ENCODE results near the gene ATP4A.

ATP4A gene

GRCh38 chr19:35502751-35503150 is 60.7 kb downstream of the ATP4A start:
- TF ChIP-seq ZFX (IDR thresholded peaks at IDR 0.05) (no peak), CTCF (conservative IDR thresholded peaks at IDR 0.05) (no peak)
- no peak overlapping the region for H3K27ac ChIP-seq

GRCh38 chr19:35501684-35502083 is 61.8 kb downstream of the ATP4A start:
- no peak overlapping the region for H3K27ac ChIP-seq
- TF ChIP-seq CTCF (conservative IDR thresholded peaks at IDR 0.05), result no peak
- TF ChIP-seq ZFX (IDR thresholded peaks at IDR 0.05), result no peak

GRCh38 chr19:35500611-35501010 is 62.8 kb downstream of the ATP4A start:
- H3K27ac ChIP-seq, result no peak overlapping the region

More at GRCh38 chr19:35500611-35501010, 62.8 kb downstream of the ATP4A start:
- TF ChIP-seq CTCF (conservative IDR thresholded peaks at IDR 0.05) (no peak), ZFX (IDR thresholded peaks at IDR 0.05) (no peak)

Data from C4-2B (cell line).